ENCODE data around the gene NF1.

The NF1 gene

DNA sequence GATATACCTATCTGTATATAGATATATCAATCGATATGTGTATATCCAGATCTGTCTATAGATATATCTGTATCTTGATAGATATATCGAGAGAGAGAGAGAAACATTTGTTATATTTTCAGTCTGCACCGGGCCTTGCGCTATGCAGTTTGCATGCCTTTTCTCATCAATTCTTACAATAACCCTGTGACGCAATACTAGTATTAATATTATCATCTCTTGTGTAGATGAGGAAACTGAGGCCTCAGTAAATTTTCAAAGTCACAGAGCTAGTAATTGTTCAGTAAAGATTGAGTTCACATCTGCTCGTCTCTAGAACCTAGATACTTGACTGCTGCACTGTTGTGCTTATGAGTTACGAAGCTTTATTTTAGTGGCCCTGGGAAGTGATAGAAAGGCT lies 77.6 kb downstream of the NF1 start:
- TF ChIP-seq FOXP2 (optimal IDR thresholded peaks at IDR 0.05; ENCODE audit: borderline replicate concordance, extremely low read depth, extremely low read length, insufficient read depth) (no peak), TAF1 (IDR thresholded peaks at IDR 0.05; ENCODE audit: borderline replicate concordance, insufficient read depth, low read length) (no peak), SIN3A (IDR thresholded peaks at IDR 0.05; ENCODE audit: borderline replicate concordance, insufficient read depth, low read length) (no peak), POLR2AphosphoS5 (IDR thresholded peaks at IDR 0.05; ENCODE audit: low read depth, low read length) (no peak)
- TF ChIP-seq, protein P1, sequence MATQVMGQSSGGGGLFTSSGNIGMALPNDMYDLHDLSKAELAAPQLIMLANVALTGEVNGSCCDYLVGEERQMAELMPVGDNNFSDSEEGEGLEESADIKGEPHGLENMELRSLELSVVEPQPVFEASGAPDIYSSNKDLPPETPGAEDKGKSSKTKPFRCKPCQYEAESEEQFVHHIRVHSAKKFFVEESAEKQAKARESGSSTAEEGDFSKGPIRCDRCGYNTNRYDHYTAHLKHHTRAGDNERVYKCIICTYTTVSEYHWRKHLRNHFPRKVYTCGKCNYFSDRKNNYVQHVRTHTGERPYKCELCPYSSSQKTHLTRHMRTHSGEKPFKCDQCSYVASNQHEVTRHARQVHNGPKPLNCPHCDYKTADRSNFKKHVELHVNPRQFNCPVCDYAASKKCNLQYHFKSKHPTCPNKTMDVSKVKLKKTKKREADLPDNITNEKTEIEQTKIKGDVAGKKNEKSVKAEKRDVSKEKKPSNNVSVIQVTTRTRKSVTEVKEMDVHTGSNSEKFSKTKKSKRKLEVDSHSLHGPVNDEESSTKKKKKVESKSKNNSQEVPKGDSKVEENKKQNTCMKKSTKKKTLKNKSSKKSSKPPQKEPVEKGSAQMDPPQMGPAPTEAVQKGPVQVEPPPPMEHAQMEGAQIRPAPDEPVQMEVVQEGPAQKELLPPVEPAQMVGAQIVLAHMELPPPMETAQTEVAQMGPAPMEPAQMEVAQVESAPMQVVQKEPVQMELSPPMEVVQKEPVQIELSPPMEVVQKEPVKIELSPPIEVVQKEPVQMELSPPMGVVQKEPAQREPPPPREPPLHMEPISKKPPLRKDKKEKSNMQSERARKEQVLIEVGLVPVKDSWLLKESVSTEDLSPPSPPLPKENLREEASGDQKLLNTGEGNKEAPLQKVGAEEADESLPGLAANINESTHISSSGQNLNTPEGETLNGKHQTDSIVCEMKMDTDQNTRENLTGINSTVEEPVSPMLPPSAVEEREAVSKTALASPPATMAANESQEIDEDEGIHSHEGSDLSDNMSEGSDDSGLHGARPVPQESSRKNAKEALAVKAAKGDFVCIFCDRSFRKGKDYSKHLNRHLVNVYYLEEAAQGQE (IDR thresholded peaks at IDR 0.05; ENCODE audit: insufficient read depth in 1 of 2, low read depth in 2 of 2, low read length in 2 of 2): no peak

DNA sequence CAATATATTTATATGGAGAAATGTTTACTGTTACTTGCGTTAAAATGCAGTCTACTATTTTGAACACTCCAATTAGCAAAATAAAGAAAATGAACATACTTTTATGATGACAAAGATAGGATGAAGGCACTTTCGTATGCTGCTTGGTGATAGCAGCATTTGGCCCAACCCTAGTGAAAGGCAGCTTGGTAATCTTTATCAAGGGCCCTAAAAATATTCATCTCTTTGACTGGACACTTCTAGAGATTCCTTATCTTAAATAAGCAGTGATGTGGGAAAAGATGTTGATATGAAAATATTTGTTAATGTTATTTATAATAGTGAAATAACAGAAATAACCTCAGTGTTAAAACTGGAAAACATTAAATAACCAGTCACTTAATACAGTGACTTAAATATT lies 79.4 kb downstream of the NF1 start:
- TF ChIP-seq TAF1 (IDR thresholded peaks at IDR 0.05; ENCODE audit: borderline replicate concordance, insufficient read depth, low read length) (no peak), SIN3A (IDR thresholded peaks at IDR 0.05; ENCODE audit: borderline replicate concordance, insufficient read depth, low read length) (no peak)
- TF ChIP-seq, protein P1 (IDR thresholded peaks at IDR 0.05; ENCODE audit: insufficient read depth in 1 of 2, low read depth in 2 of 2, low read length in 2 of 2): no peak

DNA sequence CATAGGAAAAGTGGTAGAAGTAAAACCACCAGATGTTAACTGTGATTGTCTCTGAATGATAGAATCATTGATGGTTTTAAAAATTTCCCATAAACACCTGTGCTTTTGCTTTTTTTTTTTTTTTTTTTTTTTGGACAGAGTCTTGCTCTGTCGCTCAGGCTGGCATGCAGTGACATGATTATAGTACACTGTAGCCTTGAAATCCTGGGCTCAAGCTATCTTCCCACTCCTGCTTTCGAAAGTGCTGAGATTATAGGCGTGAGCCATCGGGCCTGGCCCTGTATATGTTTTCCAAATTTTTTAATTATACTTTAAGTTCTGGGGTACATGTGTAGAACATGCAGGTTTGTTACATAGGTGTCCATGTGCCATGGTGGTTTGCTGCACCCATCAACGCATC lies 80.5 kb downstream of the NF1 start:
- no peak for TF ChIP-seq SIN3A (IDR thresholded peaks at IDR 0.05; ENCODE audit: borderline replicate concordance, insufficient read depth, low read length)
- no peak for TF ChIP-seq TAF1 (IDR thresholded peaks at IDR 0.05; ENCODE audit: borderline replicate concordance, insufficient read depth, low read length)
- TF ChIP-seq POLR2AphosphoS5 (IDR thresholded peaks at IDR 0.05; ENCODE audit: low read depth, low read length): no peak
- TF ChIP-seq, protein P1 (IDR thresholded peaks at IDR 0.05; ENCODE audit: insufficient read depth in 1 of 2, low read depth in 2 of 2, low read length in 2 of 2): no peak
- no peak for TF ChIP-seq FOXP2 (optimal IDR thresholded peaks at IDR 0.05; ENCODE audit: borderline replicate concordance, extremely low read depth, extremely low read length, insufficient read depth)

DNA sequence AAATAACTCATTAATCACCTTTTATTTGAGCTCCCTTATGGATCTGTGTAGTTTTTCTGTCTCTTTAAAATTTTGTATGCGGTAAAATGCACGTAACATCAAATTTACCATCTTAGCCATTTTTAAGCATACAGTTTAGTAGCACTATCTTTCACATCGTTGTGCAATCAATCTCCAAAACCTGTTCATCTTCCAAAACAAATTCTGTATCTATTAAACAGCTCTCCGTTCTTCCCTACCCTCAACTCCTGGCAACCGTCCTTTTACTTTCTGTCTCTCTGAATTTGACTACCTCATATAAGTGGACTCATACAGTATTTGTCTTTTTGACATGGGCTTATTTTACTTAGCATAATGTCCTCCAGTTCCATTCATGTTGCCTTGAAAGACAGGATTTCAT lies 100.5 kb downstream of the NF1 start:
- TF ChIP-seq SIN3A (IDR thresholded peaks at IDR 0.05; ENCODE audit: borderline replicate concordance, insufficient read depth, low read length) (no peak), POLR2AphosphoS5 (IDR thresholded peaks at IDR 0.05; ENCODE audit: low read depth, low read length) (no peak), TAF1 (IDR thresholded peaks at IDR 0.05; ENCODE audit: borderline replicate concordance, insufficient read depth, low read length) (no peak), FOXP2 (optimal IDR thresholded peaks at IDR 0.05; ENCODE audit: borderline replicate concordance, extremely low read depth, extremely low read length, insufficient read depth) (no peak)
- TF ChIP-seq, protein P1 (IDR thresholded peaks at IDR 0.05; ENCODE audit: insufficient read depth in 1 of 2, low read depth in 2 of 2, low read length in 2 of 2): no peak

DNA sequence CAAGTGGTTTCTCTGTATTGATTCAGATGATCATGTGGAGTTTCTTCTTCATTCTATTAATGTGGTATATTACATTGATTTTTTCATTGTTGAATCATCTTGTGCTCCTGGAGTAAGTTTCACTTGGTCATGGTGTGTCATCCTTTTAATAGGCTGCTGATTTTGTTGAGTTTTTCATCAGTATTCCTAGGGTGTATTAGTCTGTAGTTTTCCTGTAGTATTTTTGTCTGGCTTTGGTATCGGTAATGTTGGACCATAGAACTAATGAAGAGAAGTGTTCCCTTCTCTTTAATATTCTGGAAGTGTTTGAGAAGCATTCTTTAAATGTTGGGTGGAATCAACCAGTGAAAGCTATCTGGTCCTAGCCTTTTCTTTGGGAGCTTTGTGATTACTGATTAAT lies 103.2 kb downstream of the NF1 start:
- no peak for TF ChIP-seq TAF1 (IDR thresholded peaks at IDR 0.05; ENCODE audit: borderline replicate concordance, insufficient read depth, low read length)
- TF ChIP-seq, protein P1 (IDR thresholded peaks at IDR 0.05; ENCODE audit: insufficient read depth in 1 of 2, low read depth in 2 of 2, low read length in 2 of 2): no peak
- no peak for TF ChIP-seq SIN3A (IDR thresholded peaks at IDR 0.05; ENCODE audit: borderline replicate concordance, insufficient read depth, low read length)
- TF ChIP-seq FOXP2 (optimal IDR thresholded peaks at IDR 0.05; ENCODE audit: borderline replicate concordance, extremely low read depth, extremely low read length, insufficient read depth): no peak
- no peak for TF ChIP-seq POLR2AphosphoS5 (IDR thresholded peaks at IDR 0.05; ENCODE audit: low read depth, low read length)
